SKM-1 treated with dmso at 0.1 percent for 144 hours (cell line): Measurements from ENCODE around the gene ERAL1.

Experiments used
- DNase-seq: peaks from one replicate; lab custom pipeline; 2025; ENCODE audit not compliant: unreplicated experiment; lab: John Stamatoyannopoulos, UW

ERAL1 gene

DNA sequence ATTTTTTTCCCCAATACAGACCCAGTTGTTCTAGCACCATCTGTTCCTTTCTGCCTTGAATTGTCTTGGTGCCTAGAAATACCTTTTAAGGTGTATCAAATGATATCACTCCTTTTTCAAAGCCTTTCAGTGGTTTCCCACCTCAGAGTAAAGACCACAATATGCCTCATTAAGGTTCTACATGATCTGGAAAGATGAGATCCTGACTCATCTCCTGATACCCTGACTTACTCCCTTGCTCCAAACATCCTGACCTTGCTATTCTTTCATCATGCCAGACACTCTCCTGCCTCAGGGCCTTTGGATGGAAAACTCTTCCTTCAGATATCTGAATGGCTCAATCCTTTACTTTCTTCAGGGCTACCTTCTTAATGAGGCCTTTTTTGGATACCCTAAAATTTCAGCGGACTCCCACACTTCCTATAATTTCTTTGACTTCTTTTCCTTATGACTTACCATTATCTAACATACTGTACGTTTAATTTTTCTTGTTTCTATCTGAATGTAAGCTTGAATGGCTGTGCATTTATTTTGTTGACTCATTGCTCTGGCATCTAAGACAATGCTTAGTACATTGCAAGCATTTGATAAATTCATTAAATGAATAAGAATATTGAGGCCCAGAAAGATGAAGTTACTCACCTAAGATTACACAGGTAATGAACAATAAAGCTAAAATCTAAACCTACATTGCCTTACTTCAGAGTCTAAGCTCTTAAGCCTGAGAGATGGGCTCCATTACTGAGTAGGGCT is 23.5 kb downstream of the ERAL1 start:
- no peak for DNase-seq

- DNase-seq, result no peak
Measured at GRCh38 chr17:28878981-28879380, 24.2 kb downstream of the ERAL1 start.

DNA sequence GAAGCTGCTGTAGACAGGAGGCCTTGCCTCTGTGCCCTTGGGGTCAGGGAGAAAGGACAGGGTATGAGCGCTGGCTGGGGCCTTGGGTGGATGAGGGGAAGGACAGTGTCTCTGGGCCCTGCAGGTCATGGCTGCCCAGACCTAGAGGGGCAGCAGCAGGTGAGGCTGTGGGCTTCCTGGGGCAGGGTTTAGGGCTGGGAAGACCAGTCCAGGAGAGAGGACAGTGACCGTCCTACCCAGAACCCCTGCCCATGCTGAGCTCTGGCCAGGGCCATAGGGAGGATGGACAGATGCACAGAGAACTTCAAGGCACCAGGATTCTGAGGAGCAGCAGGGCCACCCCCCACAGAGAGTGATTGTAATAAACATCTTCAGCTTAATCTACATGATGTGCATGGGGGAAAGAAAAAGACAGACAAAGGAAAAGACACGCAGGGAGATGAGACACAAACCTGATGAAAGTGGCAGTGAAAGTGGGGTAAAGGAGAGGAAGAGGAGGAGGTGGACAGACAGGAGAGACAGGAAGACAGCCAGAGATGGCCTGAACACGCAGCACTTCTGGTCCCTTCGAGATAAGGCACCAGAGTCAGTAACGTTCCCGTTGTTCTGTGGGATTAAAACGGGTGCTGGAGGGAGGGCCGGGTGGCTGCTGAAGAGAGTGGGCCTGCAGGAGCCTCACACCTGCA is 25.2 kb downstream of the ERAL1 start:
- DNase-seq, result no peak

- no peak for DNase-seq
Measured at GRCh38 chr17:28880572-28880945, 25.7 kb downstream of the ERAL1 start.

DNA sequence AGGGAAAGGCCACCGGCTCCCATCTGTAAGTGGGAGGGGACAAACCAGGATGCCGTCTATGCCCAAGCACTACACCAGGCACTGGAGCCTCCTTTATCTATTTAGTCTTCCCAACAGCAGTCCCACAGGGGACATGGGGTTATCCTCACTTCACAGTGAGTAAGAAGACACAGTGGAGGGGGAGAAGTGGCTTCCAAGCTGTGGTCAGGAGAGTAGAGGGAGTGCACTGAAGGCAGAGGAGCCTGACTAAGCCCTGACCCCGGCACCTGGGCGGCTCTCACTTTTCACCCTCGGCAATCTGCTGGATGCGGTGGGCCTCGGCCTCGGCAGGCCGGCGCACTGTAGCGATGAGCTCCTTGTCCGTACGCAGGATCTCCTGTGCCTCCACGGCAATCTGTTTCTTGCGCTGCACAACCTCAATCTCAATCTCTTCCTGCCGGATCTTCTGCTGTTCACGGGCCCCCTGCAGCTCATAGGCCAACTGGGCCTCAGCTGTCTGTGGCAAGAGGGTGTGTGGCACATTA is 26.8 kb downstream of the ERAL1 start:
- DNase-seq, result no peak

DNA sequence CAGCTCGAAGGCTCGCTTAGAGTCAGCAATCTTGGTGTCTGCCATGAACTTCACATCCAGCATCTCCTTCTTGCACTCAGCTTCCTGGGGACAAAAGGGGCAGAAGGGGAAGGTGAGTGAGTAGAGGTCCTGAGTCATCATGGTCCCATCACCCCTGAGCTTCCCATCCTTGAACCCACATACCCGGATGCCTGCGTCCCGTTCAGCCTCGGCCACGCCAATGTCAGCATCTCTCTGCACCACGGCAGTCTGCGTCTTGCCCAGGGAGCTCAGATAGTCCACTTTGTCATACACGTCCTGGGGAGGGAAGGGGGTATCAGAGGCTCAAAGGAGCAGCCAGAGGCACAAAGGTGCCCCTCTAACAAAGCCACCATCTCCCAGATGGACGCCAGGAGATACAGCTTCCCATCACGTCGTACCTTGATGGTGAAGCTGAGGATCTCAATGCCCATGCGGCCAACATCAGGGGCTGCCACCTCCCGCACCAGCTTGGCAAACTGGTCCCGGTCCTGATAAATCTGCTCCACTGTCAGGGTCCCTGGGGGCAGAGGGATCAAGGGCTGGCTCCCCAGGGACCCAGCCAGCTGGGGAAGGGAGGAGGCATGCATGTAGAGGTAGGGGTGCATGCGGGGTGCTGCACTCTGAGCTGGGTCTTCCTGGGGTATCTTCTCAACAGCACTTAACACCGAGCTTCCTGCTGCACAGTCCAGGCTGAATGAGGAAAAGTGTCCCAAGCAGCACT is 27.5 kb downstream of the ERAL1 start:
- no peak for DNase-seq

- no peak for DNase-seq
Measured at GRCh38 chr17:28883967-28884702, 29.3 kb downstream of the ERAL1 start.

DNA sequence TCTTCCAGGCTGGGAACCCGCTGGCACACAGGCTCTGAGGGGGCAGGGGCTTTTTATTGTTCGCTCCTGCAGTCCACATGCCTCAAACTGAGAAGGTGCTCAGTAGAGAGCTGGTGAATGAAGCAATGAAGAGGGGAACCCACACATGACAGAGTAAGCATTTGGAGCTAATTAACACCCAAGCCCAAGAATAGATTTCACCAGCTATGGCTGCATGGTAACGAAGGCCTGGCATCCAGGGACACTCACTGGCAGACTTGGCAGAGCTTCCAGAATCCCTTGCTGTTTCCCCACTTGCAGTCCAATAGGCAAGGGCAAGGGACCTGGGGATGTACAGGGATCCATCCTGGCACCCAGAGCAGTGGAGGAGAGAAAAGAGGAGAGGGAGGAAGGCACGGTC is 30.5 kb downstream of the ERAL1 start:
- no peak for DNase-seq

- DNase-seq, result no peak
Measured at GRCh38 chr17:28885951-28886350, 31.1 kb downstream of the ERAL1 start.

GRCh38 chr17:28887871-28888471 is 33.2 kb downstream of the ERAL1 start:
- DNase-seq, result no peak

DNA sequence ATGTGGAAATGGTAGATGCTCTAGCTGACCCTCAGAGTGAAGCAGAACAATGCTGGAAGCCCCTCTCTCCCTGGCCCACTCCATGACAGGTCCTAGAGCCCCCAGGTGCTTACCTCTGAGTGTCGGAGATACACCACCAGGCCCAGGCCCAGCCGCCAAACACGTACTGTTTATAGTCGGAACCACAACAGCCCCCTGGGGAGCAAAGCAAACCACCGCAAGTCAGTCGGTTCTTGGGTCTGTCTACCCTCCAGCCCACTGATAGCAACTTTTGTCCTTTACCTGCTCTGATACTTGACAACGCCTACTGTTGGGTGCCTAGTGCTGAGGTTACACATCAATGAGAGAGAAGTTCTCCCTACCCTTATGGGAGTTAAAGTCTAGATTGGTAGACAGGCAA is 34.0 kb downstream of the ERAL1 start:
- no peak for DNase-seq

DNA sequence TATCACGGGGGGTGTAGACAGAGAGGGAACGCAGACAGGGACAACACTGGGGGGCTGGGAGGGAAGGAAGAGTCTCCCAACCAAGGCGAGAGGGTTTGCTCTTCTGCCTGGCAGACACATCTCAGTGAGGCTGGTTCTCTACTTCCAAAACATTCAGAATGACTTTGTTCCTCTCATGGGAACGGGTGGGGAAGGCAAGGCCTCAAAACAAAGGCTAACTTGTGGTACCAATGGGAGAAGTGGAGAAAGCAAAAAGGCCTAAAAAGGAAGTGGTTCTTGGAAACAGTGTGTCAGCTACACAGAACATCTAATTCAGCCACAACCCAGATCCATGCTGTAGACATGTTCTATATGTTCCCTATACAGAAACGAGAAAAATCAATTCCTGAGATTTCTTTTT is 35.2 kb downstream of the ERAL1 start:
- peak; percentile 19 for DNase-seq

DNA sequence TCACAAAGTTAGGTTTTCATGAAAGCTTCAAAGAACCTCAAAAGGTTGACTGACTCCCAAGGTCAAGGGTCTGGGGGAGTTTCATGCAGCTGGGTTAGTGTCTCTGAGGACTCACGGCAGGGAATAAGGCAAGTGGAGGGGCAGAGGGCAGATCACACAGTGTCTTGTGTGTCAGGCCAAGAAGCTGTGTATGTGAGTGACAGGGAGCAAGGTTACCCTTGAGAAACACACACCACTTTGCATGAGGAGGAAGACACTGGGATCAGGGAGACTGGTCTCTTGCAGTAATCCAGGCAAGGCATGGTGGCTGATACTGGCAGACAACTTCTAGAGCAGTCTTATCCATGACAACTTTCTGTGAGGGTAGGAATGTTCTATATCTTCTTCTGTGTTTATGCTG is 36.4 kb downstream of the ERAL1 start:
- DNase-seq, result no peak

- DNase-seq, result no peak
Measured at GRCh38 chr17:28892024-28892423, 37.2 kb downstream of the ERAL1 start.

DNA sequence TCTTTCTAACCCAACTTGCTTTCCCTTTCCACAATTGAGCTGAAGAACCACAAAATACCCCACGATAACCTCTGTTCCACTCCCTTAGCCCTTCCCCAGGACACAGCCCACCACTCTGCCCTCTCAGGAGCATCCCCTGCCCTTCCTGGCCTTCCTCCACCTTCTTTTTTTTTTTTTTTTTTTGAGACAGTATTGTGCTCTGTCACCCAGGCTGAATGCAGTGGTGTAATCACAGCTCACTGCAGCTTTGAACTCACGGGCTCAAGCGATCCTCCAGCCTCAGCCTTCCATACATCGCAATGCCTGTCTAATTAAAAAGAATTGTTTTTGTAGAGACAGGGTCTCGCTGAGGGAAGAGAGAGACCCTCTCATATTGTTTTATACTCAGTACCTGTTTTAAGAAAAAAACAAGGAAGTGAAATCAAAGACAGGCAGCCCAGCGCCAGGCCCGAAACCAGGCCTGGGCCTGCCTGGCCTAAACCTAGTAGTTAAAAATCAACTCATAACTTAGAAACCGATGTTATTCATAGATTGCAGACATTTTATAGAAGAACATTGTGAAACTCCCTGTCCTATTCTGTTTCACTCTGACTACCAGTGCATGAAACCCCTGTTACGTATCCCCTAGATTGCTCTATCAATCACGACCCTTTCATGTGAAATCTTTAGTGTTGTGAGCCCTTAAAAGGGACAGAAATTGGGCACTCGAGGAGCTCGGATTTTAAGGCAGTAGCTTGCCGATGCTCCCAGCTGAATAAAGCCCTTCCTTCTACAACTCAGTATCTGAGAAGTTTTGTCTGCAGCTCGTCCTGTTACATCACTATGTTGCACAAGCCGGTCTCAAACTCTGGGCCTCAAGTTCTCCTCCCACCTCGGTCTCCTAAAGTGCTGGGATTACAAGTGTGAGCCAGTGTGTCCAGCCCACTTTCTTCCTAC is 38.7 kb downstream of the ERAL1 start:
- DNase-seq, result peak; percentile 74

DNA sequence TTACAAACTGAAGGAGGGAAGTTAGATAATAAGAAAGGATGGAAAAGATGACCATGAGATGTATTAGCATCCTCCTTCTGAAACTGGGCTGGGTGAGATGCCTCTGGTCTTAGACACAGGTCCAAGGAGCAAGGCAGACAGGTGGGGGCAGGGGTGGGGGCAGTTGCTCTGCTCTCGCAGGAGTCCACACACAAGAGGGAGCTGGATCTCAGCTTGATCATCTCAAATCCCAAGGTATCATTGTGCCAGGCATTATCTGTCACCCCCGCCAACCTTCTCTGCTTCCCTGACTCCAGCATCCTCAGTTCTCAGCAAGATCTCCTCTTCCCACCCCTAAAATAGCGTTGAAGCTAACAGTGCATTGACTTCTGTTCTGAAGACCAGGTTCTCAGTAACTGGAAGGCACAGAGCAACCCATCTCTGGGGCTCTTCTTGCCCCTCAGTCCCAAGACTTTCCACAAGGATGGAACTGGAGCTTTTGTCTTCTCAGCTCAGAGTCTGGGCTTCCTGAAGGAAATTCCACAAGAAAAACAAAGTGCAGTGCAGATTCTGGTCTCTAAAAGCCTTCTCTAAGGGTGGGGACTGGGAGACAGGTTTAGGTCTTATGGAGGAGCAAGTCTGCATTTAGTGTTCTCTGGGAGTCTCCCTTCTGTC is 41.1 kb downstream of the ERAL1 start:
- DNase-seq, result no peak

DNA sequence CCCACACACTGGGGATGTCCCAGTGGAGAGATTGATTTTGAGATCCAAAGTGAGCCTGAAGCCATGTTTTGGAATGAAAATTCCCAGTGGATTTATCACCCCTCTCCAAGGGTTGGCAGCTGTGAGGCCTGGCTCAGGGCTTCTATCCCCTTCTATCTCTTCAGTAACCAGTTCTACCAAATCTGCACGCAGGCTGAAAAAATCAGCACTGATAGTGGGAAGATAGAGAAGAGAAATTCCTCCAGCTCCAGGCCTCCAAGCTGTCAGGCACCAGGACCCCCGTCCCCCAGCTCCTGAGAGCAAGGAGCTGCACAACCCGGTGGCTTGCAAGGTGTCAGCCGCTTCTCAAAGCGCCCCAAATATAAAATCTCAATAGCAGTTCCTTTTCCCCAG is 41.7 kb downstream of the ERAL1 start:
- no peak for DNase-seq

DNA sequence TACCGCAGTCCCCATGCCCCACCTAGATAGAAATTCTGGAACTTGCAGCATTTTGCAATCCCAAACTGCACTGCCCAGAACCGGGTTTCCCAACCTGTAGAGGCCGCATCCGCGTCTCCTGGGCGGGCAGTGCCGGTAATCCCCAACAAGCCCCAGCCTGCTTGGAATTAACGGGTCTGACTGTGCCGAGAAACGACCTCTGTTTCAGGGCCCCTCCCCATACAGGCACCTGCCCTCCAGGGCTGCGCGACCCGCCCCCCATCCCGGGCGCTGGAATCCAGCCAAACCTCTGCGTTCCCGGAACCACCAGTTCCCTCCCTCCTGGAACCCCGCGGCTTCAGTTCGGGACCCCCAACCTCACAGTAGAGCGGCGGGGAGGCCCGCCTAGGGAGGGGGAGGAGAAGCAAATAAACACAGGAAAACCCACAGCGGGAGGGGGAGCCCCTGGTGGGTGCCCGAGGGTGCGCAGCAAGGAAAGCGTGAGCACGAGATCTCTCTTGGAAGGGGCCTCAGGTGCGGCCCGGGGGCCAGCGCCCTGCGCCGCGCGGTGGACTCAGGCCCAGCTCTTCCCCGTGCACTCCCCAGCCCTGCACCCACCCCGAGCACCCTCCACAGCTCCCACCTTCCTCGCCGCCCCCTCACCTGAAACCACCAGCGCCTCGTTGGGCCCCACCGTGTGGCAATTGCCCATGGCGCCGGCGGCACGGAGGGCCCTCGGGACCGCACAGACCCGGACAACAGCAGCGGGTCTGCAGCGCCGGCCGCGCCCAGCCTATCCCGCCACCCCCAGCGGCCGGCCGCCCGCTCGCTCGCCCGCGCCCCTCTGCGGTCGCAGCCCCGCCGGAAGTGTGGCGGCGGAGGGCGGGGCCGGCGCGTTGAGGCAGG is 42.3 kb downstream of the ERAL1 start, which contains the start of gene FLOT2:
FLOT2 (minus strand) TSS at position 850 of the 885 bp plus-strand sequence; CDS start at position 691, 159 bp downstream.
- DNase-seq, result peak; percentile 64
